Cardiac septum (tissue), 1 donor: ENCODE results near the gene CBX4. TPM values are rescaled to one million over a fixed set of nuclear protein-coding genes. Genes with fewer than 3 reads are reported as not detected.
A peak's percentile ranks its signal among the peaks of the same experiment; 100 is the strongest.

ENCODE experiments used
- DNase-seq: peaks from one replicate; pipeline ENCODE4 v3.0.0-alpha.2; 2020; ENCODE audit warnings: low spot score
- intact Hi-C: fragments of 100-400 bp; cut with DNase I; formaldehyde crosslinking; loops from one replicate; pipeline ENCODE4 v1.14.0; 2022
- long read RNA-seq: library from polyadenylated mRNA; unstranded; transcript quantifications from one replicate; pipeline ENCODE4 v2.0.0, GENCODE V29; 2021
- total RNA-seq: library from RNA; stranded (reverse); fragmentation: NEBNext Ultra II Directional; extraction: Animal tissue kit (Norgen Biotek cat#: 25700); gene quantifications from one replicate; pipeline ENCODE4 v1.2.1, GENCODE V29; 2021
- donor health status: DM: no; HTN: no; CAD: no.

The CBX4 gene
- total RNA-seq, result 23.8 TPM
- long read RNA-seq, transcript CBX4-201 (5 exons, 2,664 nt), result major isoform, 10 of 51 reads
- long read RNA-seq, partial matches to known transcripts, result 1 of 51 reads
- long read RNA-seq, other reads (novel, unspliced or antisense), result 40 of 51 reads

- peak; percentile 98 for DNase-seq
- intact Hi-C loops, result loop anchor here (2.0 to 5.0 kb wide), 3 partner anchors 29 to 153 kb away; partner anchors contain the start of gene CBX2
Measured at GRCh38 chr17:79839356-79840268, at the start of gene CBX4. Gene CBX4 (minus strand): TSS chr17:79839440. CDS start chr17:79839251, 189 bp downstream.

- no peak for DNase-seq
Measured at GRCh38 chr17:79888009-79888540, 48.8 kb upstream of the CBX4 start.

GRCh38 chr17:79887451-79887991 lies 48.3 kb upstream of the CBX4 start:
- intact Hi-C loops, result no loop called here
- no peak for DNase-seq

More at GRCh38 chr17:79888009-79888540, 48.8 kb upstream of the CBX4 start:
- intact Hi-C loops, result no loop called here

GRCh38 chr17:79883202-79883601 lies 44.0 kb upstream of the CBX4 start:
- DNase-seq, result no peak
- intact Hi-C loops, result no loop called here

GRCh38 chr17:79878329-79878947 lies 39.2 kb upstream of the CBX4 start:
- DNase-seq, result no peak
- intact Hi-C loops, result no loop called here

- intact Hi-C loops, result no loop called here
- DNase-seq, result no peak
Measured at GRCh38 chr17:79877041-79877440, 37.8 kb upstream of the CBX4 start.

GRCh38 chr17:79875511-79875910 lies 36.3 kb upstream of the CBX4 start:
- DNase-seq, result no peak
- intact Hi-C loops, result no loop called here

- intact Hi-C loops, result no loop called here
- no peak for DNase-seq
Measured at GRCh38 chr17:79874329-79874981, 35.2 kb upstream of the CBX4 start.

GRCh38 chr17:79873583-79873982 lies 34.3 kb upstream of the CBX4 start:
- intact Hi-C loops, result no loop called here
- DNase-seq, result no peak

GRCh38 chr17:79872762-79873161 lies 33.5 kb upstream of the CBX4 start:
- intact Hi-C loops, result no loop called here
- no peak for DNase-seq

GRCh38 chr17:79871131-79871530 lies 31.9 kb upstream of the CBX4 start:
- intact Hi-C loops, result no loop called here
- DNase-seq, result no peak

- intact Hi-C loops, result no loop called here
- DNase-seq, result no peak
Measured at GRCh38 chr17:79870540-79870939, 31.3 kb upstream of the CBX4 start.

- intact Hi-C loops, result no loop called here
- DNase-seq, result no peak
Measured at GRCh38 chr17:79866791-79867518, 27.7 kb upstream of the CBX4 start.

- intact Hi-C loops, result no loop called here
- DNase-seq, result no peak
Measured at GRCh38 chr17:79865351-79866210, 26.3 kb upstream of the CBX4 start.

GRCh38 chr17:79864617-79865250 lies 25.5 kb upstream of the CBX4 start:
- intact Hi-C loops, result no loop called here
- no peak for DNase-seq

- no peak for DNase-seq
- intact Hi-C loops, result no loop called here
Measured at GRCh38 chr17:79864147-79864546, 24.9 kb upstream of the CBX4 start.

GRCh38 chr17:79862771-79863440 lies 23.7 kb upstream of the CBX4 start:
- intact Hi-C loops, result no loop called here
- DNase-seq, result no peak
